Esophagus squamous epithelium (tissue), 4 donors: ENCODE data around the gene DOK5.

Experiments used
- CTCF ChIP-seq, 6 experiments: fragments of 450-650 bp in 4 of 6; fragments of 200-600 bp in 2 of 6; sonication (generic) in 2 of 6; IDR thresholded peaks; one replicate each; pipeline ENCODE4 v1.5.1; 2016 to 2019; ENCODE audit warnings: antibody characterized with exemption in 6 of 6, mild to moderate bottlenecking in 4 of 6, moderate library complexity in 4 of 6
- POLR2A ChIP-seq, 4 donors: fragments of 450-650 bp; IDR thresholded peaks; one replicate each; pipeline ENCODE4 v1.6.1; 2017; ENCODE audit warnings: antibody characterized with exemption in 4 of 4, mild to moderate bottlenecking in 4 of 4, moderate library complexity in 3 of 4

- TF ChIP-seq CTCF (IDR thresholded peaks at IDR 0.05) = no peak
- no peak for TF ChIP-seq POLR2A (IDR thresholded peaks at IDR 0.05)
These were observed 206.5 kb downstream of the DOK5 start for GRCh38 chr20:54681869-54682268.
